ENCODE measurements around the gene HOXB6.

Gene HOXB6

DNA sequence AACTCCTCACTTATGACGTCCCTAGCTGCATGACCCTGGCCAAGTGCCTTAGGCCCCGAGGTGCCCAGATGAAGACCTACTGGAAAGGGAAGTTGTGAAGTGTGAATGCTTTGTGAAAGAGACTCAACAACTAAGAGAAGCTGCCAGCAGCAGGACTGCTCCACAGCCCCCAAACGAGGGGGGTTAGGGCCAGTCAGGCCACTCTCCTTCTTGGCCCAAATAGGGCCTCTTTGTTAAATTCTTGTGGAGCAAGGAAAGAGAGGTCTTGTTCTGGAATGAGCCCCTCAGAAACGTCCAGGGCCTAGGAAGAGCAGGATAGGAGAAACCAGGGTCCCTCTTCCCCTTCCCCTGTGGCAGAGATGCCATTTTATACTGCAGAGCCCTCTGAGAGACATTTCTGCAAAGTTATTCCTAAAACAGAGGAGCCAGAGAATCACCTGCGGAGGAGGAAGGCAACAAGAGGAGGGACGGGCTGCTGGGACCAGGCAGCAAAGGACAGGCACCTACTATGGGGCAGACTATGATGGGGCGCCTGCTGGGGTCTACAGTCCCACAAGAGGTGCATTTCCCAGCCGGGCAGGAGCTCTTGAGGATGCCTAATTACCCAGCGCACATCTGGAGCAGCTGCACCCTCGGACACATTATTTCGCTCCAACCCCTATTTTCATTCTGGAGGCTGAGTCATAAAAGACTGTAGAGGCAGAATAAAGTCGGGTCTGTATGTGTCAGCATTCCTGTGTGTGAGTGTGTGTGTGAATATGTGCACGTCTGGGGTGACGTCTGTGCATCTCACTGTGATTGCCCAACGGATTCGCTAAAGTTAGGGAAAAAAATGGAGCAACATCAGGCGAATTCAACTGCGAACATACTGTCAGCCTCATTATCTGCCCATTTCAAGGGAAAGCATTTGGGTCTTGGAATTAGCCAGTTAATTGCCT, 32.8 kb upstream of the HOXB6 start:
- in situ Hi-C loops (cut with HindIII; ENCODE audit: low pct_ligation_motif_present, low pct_unique_long_range_greater_than_20kb, low sequenced_read_pairs) = no loop called here
- no peak for DNase-seq

DNA sequence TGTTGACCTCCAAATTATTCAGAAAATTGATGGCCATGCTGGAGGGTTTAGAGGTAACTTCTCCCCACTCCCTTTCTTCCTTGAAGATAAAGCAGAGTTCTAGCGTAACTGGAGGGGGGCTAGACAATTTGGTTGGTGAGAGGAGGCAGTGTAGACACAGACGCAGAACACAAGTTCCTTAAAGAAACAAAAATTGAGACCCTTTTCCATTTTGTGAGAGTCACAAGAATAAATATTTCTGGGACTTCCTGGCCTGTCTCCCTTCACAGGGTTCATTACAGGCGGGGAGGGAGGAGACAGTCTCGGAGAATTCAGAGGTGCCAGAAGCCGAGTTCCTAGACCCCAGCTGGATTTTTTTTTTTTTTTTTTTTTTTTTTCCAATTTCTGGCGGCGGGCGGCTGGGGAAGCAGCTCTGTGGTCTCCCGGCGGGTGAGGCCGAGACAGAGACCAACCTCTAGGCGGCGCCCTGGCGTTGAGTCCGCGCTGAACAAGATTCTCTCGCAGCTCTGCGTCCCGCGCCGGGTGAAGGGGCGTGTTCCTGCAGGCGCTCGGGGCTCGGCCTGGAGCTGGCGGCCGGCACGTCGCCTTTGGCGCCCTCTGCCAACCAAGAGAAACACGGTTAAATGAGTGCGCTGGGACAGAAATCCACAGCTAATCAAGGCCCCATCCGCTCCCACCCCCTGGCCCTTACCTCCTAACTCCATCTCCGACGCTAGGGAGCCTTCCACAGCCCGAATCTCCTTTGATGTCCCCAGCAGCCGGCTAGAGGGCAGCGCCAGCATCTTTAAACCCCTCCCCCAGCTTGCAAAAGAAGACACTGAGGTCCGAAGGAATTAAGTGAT, 31.6 kb upstream of the HOXB6 start:
- in situ Hi-C loops (cut with HindIII; ENCODE audit: low pct_ligation_motif_present, low pct_unique_long_range_greater_than_20kb, low sequenced_read_pairs) = no loop called here
- no peak for DNase-seq

DNA sequence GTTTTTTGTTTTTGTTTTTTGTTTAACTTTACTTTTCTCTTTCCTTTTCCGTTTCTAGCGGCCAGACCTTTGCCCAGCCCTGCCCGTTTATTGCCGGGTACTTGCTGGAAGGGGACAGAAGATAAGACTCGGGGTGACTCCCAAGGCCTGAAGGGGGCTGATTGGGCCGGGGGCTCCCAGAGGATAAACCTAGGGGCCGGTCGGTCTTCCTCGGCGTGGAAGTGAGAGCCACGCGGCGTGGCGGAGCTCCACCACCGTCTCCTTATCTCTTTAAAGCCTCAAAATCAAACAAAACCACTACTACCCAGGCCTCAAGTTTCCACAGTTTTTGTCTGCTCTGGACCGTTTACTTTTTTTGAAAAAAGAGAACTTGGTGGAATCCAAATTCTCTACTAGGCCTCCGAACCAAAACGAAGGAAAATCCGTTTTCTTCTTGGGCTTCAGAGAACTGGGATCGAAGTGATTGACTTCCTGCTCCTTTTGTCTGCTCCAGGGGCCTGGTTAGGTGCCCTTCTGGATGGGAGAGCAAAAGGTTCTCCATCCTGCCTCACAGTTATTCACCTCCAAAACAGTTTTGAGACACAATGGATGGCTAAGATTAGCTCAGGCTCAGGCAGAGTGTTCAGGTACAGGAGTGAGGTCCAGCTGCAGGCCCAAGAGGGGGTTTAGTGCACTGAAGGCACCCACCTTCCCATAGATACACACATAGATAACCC, 29.9 kb upstream of the HOXB6 start:
- in situ Hi-C loops (cut with HindIII; ENCODE audit: low pct_ligation_motif_present, low pct_unique_long_range_greater_than_20kb, low sequenced_read_pairs) = no loop called here
- no peak for DNase-seq

DNA sequence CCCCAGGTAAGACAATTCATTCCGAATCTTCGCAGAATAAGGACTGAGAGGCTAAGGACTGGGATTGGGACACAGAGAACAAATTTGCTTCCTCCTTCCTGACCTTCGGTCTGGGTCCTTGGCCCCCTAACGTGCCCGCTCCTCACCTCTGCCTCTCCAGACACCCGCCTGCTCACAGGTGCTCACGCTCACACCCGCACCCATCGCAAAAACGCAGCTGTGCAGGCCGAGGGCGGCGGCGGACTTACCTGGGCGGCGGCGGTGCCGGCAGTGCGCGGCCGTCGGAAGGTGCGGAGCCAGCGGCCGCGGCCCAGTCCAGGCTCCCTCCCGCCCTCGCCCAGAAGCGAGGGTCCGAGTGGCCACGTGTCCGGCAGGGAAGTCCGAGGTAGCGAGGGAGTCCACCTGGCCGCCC, 28.5 kb upstream of the HOXB6 start:
- in situ Hi-C loops (cut with HindIII; ENCODE audit: low pct_ligation_motif_present, low pct_unique_long_range_greater_than_20kb, low sequenced_read_pairs) = no loop called here
- DNase-seq = no peak

DNA sequence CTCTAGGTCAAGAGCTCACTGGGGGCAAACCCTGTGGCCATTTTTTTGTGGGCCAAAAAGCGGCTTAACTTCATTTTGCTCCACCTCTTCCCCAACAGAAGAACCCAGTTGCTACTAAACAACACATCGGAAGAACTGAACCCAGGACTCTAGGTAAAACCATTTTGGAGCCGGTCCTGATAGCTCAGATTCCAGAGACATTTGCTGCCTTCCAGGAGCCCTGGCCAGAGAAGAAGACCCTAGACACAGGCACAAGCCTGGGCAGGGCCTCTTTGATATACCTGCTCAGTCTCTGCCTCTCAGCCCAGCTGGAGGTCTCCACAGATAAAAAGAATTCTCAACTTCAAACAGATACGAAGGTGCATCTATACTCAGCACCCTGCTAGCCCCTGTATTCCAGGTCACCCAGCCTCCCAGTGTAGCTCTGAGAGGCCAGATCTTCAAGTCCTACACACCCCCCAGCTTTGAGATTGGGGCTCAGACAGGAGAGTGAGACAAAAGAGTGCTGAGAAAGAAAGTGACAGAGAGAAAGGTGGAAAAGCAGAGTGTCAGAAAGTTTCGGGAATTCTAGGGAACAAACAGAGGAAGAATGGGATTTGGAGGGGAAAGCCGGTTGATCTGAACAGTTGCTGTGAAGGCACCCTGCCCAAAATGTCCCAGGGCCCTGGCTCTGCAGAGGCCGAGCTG, 27.9 kb upstream of the HOXB6 start:
- in situ Hi-C loops (cut with HindIII; ENCODE audit: low pct_ligation_motif_present, low pct_unique_long_range_greater_than_20kb, low sequenced_read_pairs) = no loop called here
- no peak for DNase-seq

DNA sequence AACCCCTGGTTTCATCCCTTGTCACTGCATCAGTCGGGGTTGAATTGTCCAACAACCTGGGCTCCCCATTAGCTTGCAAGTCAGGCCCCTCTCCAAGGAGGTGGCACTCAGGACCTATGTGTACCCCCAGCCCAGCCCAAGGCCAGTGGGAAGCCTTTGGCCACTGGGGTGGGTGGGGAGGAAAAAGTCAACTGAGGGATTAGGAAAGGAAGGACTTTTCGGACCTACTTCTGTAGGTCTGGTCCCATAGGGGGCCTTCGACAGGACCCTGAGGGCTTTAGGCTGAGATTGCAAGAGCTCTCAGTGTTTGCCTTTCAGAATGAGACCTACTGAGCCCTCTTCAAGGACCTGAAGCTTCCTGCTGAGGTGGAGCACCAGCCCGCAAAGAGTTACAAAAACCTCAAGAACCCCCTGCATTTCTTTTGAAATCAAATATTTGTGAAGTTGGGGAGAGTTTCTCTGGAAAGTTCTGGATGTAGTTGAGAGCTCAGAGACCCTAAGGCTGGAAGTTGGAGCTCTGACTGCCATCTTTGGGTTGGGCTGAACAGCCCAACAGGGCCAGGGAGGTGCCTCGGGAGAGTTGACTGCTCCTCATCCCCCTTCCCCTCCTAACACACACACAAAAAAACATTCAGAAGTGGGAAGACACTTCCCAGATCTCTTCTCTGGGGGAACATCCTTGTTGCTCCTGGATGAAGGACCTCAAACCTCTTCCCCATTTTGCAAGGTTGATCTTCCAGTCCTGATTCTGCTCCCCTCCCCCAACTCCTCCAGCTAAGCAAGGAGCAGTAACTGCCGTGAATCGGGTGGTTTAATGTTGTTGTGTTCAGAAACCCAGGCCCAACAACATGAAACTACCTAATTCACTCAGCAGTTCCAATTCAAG, 27.1 kb upstream of the HOXB6 start:
- DNase-seq = no peak
- in situ Hi-C loops (cut with HindIII; ENCODE audit: low pct_ligation_motif_present, low pct_unique_long_range_greater_than_20kb, low sequenced_read_pairs) = no loop called here

DNA sequence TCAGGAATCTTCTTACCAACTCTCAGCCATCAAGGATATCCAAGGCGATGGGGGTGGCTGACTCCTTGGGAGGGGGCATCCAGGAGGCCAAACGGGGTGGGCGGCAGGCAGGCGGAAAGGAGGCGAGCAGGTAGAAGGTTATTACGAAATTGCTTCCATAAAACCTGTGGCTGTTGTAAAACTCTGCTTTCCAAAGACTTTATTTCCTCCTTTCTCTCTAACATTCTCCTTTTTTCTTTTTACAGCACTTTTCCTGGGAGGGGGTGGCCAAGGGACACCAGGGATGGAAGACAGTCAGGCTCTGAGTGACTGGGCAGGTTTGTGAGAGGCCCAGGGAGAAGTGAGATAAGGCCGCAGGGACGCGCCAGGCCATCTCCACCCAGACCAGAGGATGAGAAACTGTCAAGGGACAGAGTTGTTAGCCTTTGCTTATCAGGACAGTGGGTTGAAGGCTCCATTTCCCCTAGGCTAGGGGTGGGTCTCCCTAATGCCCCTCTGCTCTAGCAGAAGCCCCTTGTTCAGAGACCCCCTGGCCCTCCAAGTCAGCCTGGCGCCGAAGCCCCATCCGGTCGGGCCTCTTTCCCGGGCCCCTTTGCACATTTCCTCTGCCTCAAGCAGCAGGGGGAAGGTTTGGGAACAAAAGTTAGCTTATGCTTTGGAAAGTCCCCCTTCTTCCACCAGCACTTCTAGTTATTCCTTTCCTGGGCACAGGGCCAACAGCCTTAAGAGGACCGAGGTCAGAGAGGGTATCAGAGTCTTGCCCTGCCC, 26.3 kb upstream of the HOXB6 start:
- DNase-seq = no peak
- in situ Hi-C loops (cut with HindIII; ENCODE audit: low pct_ligation_motif_present, low pct_unique_long_range_greater_than_20kb, low sequenced_read_pairs) = no loop called here

DNA sequence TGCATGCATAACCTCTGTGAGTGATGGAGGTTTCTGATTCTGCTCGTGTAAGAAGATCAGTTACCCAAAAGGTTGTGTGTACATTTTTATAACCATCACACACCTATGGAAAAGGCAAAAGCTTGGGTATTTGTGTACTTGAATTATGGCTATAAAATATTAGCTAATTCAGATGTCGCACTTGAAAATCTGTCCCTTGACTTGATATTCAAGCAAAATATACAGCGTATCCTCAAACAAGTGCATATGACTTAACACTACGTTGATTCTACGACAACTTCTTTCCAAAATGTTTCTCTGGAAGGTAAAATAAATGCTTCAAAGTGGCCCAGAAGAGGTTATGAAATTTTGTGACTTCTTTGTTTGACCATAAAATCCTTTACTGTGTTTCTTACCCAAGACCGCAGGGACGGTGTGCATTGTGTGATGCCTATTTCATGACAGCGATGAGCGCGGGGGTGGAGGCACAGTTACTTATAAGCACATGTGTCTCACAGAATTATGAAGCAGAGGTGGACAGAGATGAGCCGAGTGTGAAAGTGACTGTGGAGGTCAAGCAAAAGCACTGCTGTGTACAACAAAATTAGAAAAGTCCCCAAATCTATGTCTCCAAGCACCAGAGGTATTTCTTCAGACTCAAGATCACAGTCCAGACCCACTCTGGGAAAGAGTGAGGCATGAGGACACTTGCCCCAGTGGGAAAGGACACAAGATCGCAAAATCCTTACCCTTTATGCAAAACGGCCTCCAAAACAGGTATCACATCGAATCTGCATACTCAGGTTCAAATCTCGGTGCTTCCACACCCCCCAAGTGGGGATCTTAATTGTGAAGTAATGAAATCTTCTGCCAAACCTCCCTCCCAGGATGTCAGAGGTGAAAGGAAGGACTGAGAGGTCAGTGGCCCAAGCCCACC, 25.5 kb upstream of the HOXB6 start:
- in situ Hi-C loops (cut with HindIII; ENCODE audit: low pct_ligation_motif_present, low pct_unique_long_range_greater_than_20kb, low sequenced_read_pairs) = no loop called here
- no peak for DNase-seq

DNA sequence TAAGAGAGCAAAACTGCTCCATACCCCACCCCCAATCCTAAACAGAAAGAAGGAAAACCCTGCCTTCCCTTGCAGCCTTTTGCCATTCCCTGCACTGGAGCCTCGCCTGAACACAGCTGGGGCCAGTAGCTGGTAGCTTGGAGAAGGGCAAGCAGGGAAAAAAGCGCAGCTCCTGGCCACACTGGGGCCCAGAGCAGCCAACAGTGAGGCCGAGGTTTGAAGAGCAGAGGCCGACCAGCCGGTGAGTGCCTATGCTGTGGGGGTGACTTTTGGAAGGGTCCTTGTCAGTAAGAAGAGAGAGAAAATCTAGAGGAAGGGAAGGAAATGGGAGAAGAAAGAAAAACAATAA, 24.6 kb upstream of the HOXB6 start:
- DNase-seq = no peak
- in situ Hi-C loops (cut with HindIII; ENCODE audit: low pct_ligation_motif_present, low pct_unique_long_range_greater_than_20kb, low sequenced_read_pairs) = no loop called here

DNA sequence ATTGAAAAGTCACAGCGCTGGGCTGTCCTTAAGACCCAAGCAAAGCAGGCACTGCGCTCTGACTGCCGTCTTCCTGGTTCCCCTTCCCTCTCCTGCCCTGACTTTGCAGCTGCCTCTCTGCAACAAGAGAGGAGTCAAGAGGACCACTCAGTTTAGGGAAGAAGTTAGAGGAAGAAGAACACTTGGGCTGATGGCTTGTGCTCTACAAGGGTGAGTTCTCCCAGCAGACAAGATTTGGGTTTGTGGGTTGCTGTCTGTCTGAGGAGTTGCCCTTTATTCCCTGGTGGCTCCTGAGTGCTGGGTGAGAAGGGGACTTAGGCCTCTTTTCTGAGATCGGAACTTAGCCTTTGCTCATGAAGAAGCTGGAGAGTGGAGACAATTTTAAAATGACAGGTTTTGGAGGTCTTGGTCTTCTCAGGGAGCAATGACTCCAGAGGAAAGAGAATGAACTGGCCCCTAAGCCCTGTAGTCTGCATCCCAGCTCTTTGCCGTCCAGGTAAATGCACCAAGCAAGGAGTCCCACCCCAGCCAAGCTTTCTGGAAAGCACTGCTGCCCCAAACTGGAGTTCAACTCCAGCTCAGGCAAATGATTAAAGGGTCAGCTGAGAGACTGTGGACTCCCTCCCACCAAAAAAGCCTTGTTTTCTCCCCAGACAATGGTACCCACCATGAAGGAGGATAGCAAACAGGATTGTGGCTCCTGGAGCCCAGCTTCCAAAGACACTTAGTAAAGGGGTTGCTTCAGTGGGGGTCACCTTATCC, 24.0 kb upstream of the HOXB6 start:
- in situ Hi-C loops (cut with HindIII; ENCODE audit: low pct_ligation_motif_present, low pct_unique_long_range_greater_than_20kb, low sequenced_read_pairs) = no loop called here
- DNase-seq = no peak

DNA sequence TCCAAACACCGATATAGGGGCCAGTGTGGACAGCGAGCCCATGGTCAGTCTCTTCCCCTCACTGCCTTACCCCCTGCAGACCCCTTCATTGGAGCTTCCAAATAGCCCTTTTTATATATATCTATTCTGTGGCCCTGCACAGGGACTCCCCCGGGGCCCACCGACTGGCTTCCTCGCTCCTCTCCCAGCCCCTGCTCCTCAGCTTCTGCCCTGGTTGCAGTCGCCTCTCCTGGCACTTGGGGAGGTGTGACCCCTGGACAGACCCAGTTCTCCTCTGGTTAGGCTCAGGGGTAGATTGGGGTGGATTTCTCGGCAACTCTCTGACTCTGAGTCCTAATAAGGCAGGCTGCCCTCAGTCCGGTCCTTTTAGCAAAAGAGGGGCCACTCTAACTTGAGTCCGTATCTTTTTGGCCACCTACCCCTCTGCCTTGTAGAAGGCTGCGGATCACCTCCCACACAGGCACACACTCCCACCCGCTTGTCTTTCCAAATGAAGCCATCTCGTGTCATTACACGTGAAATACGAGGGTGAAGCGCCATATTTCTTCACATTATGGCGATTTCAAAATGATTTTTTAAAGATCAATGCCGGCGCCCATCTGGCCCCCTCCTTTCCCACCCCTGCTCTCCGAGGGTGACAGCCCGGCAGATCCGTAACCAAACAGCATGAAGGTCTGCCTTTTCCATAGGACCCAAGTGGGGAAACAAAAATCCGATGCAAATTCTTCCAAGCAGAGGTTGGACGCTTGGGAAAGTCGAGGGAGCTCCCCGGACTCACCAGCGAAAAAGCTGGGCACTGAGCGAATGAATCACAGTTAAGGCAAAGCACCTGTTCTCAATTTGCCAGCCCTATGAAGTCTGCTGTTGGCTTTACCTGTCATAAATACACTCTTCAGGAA, 23.1 kb upstream of the HOXB6 start:
- in situ Hi-C loops (cut with HindIII; ENCODE audit: low pct_ligation_motif_present, low pct_unique_long_range_greater_than_20kb, low sequenced_read_pairs) = no loop called here
- no peak for DNase-seq

DNA sequence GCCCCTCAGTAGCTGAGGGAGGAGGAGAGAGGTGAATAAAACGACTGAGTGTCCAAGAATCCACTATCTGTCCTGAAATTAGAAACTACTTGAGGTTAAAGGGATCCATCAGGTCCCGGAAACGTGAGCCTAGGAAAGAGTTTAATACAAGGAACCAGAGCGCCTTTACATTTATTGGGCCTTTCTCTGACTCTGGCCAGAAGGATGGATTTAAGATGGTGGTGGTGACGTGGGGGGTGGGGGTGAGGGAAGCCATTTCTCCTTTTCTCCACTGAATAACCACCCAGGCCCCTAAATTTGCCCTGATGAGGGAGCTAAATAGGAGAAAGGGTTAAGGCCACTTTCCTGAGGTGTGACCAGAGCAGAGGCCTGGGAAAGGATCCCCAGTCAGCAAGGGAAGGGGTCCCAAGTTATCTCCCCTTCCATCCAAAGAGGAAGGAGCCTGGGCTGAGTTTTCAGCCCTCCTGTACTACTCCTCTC, 22.4 kb upstream of the HOXB6 start:
- in situ Hi-C loops (cut with HindIII; ENCODE audit: low pct_ligation_motif_present, low pct_unique_long_range_greater_than_20kb, low sequenced_read_pairs) = no loop called here
- DNase-seq = no peak

DNA sequence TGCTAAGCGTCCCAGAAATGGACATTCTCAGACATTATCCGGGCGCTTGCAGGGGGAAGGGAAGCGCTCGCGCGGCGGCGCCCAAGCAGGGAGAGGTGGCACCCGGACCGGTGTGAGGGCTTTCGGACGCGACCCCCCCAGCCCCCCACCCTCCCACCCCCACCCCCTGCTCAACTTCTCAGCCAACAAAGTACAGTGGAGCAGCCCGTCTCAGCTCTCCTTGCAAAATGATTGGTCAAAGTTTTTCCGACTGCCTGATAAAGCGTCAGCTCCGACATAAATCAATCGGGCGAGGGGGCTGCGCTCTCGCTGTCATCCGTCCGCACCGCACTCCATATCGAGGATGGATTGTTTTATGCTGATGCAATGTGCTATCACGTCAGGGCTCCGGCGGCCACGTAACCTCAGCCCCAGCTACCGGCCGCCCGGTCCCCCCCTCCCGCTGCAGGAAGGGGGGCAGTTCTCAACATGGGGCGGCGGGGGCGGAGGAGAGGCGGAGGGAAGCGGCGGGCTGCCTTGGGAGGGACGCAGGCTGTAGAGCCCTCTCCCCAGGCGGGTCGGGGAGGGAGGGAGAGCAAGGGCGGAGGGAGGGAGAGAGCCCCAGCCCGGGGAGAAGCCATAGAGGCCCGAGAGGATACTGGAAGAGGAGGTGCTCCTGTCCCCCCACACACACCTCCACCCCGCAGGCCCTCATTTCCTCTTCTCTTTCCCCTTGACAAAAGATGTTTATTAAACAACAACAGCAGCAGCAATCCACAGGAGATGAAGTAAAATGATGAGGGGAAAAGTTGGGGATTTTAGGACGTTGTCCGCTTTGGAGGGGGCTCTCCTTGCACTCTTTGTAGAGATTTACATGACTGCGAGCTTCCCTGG, 21.7 kb upstream of the HOXB6 start, which contains the start of gene HOXB9:
Gene HOXB9, minus strand, starts transcription at position 114 of the 873 bp plus-strand sequence. Its CDS starts 89 bp downstream, at position 25.
- peak; percentile 96 for DNase-seq
- in situ Hi-C loops (cut with HindIII; ENCODE audit: low pct_ligation_motif_present, low pct_unique_long_range_greater_than_20kb, low sequenced_read_pairs) = no loop called here
